ENCODE measurements around the gene RPTOR.

Gene RPTOR

DNA sequence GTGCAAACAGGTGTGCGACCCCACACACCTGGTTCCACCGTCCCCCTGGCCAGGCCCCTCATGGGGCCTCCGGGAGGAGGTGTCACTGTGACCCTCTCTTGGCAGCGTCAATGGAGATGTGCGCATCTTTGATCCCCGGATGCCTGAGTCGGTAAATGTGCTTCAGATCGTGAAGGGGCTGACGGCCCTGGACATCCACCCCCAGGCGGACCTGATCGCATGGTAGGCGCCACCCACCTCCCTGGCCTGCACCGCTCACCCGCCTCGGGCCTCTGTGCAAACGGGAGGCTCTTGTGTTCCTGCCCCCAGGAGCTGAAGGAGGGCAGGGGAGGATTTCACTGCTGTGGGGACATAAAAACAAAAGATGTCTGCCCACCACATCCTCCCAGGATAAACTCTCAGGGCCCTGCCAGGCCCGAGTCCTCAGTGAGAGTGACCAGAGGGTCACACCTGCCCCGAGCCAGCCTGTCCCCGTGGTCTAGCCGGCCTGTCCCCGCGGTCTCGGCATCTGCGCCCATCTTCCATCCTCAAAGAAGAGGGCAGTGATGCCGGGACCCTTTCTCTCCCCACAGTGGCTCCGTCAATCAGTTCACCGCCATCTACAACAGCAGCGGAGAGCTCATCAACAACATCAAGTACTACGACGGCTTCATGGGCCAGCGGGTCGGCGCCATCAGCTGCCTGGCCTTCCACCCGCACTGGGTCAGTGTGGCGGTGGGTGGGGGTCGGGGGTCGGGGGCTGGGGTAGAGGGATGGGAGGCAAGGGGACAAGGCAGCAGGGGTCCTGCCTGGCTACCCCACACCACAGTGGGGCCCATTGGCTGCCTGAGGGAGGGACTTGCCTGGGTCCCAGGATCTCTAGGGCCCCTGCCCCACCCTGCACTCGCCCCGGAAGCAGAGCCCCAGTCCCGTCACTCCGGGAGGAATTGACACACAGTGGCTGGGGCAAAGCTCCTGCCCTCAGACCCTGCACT is 418.0 kb downstream of the RPTOR start:
- Histone ChIP-seq H3K27ac (ENCODE audit: low read depth, low read length) (no peak overlapping the region), H3K27me3 (ENCODE audit: control insufficient read depth in 1 of 2, insufficient read depth in 2 of 2, low read length in 2 of 2) (no peaks in the 10 kb centered on the region), H3K9ac (ENCODE audit: low read depth in 1 of 2, low read length in 2 of 2) (no peak overlapping the region), H3K4me1 (ENCODE audit: control insufficient read depth in 1 of 2, insufficient read depth in 2 of 2, low read length in 2 of 2) (peaks cover 0 to 11% of the 10 kb centered on the region in 2 donors), H3K36me3 (ENCODE audit: control insufficient read depth in 1 of 2, insufficient read depth in 2 of 2, low read length in 2 of 2) (peaks cover 0 to 17% of the 10 kb centered on the region in 2 donors), H3K4me3 (ENCODE audit: low read depth in 1 of 2, low read length in 2 of 2) (no peak overlapping the region), H3K9me3 (ENCODE audit: control insufficient read depth in 1 of 2, low read length in 2 of 2) (no peaks in the 10 kb centered on the region)

GRCh38 chr17:80963812-80964543 is 419.3 kb downstream of the RPTOR start:
- no peaks in the 10 kb centered on the region for H3K27me3 ChIP-seq (ENCODE audit: control insufficient read depth in 1 of 2, insufficient read depth in 2 of 2, low read length in 2 of 2)
- H3K4me3 ChIP-seq (ENCODE audit: low read depth in 1 of 2, low read length in 2 of 2), result no peak overlapping the region
- H3K36me3 ChIP-seq (ENCODE audit: control insufficient read depth in 1 of 2, insufficient read depth in 2 of 2, low read length in 2 of 2), result peaks cover 0 to 17% of the 10 kb centered on the region in 2 donors
- no peak overlapping the region for H3K9ac ChIP-seq (ENCODE audit: low read depth in 1 of 2, low read length in 2 of 2)
- H3K9me3 ChIP-seq (ENCODE audit: control insufficient read depth in 1 of 2, low read length in 2 of 2), result no peaks in the 10 kb centered on the region
- H3K27ac ChIP-seq (ENCODE audit: low read depth, low read length), result no peak overlapping the region
- H3K4me1 ChIP-seq (ENCODE audit: control insufficient read depth in 1 of 2, insufficient read depth in 2 of 2, low read length in 2 of 2), result peaks cover 0 to 11% of the 10 kb centered on the region in 2 donors

- no peak overlapping the region for H3K4me3 ChIP-seq (ENCODE audit: low read depth in 1 of 2, low read length in 2 of 2)
- H3K36me3 ChIP-seq (ENCODE audit: control insufficient read depth in 1 of 2, insufficient read depth in 2 of 2, low read length in 2 of 2), result peaks cover 0 to 17% of the 10 kb centered on the region in 2 donors
- H3K27me3 ChIP-seq (ENCODE audit: control insufficient read depth in 1 of 2, insufficient read depth in 2 of 2, low read length in 2 of 2), result no peaks in the 10 kb centered on the region
- peaks cover 0 to 9% of the 10 kb centered on the region in 2 donors for H3K4me1 ChIP-seq (ENCODE audit: control insufficient read depth in 1 of 2, insufficient read depth in 2 of 2, low read length in 2 of 2)
- no peak overlapping the region for H3K27ac ChIP-seq (ENCODE audit: low read depth, low read length)
- H3K9ac ChIP-seq (ENCODE audit: low read depth in 1 of 2, low read length in 2 of 2), result no peak overlapping the region
- H3K9me3 ChIP-seq (ENCODE audit: control insufficient read depth in 1 of 2, low read length in 2 of 2), result no peaks in the 10 kb centered on the region
Observed at GRCh38 chr17:80964544-80964856, 419.9 kb downstream of the RPTOR start.

GRCh38 chr17:80964859-80965580 is 420.4 kb downstream of the RPTOR start:
- Histone ChIP-seq H3K27me3 (ENCODE audit: control insufficient read depth in 1 of 2, insufficient read depth in 2 of 2, low read length in 2 of 2) (peaks cover 0 to 3% of the 10 kb centered on the region in 2 donors), H3K27ac (ENCODE audit: low read depth, low read length) (no peak overlapping the region), H3K9ac (ENCODE audit: low read depth in 1 of 2, low read length in 2 of 2) (no peak overlapping the region), H3K36me3 (ENCODE audit: control insufficient read depth in 1 of 2, insufficient read depth in 2 of 2, low read length in 2 of 2) (peaks cover 0 to 16% of the 10 kb centered on the region in 2 donors), H3K4me3 (ENCODE audit: low read depth in 1 of 2, low read length in 2 of 2) (no peak overlapping the region), H3K4me1 (ENCODE audit: control insufficient read depth in 1 of 2, insufficient read depth in 2 of 2, low read length in 2 of 2) (peaks cover 0 to 10% of the 10 kb centered on the region in 2 donors), H3K9me3 (ENCODE audit: control insufficient read depth in 1 of 2, low read length in 2 of 2) (no peaks in the 10 kb centered on the region)

- no peaks in the 10 kb centered on the region for H3K9me3 ChIP-seq (ENCODE audit: control insufficient read depth in 1 of 2, low read length in 2 of 2)
- no peak overlapping the region for H3K27ac ChIP-seq (ENCODE audit: low read depth, low read length)
- H3K4me3 ChIP-seq (ENCODE audit: low read depth in 1 of 2, low read length in 2 of 2), result no peak overlapping the region
- H3K9ac ChIP-seq (ENCODE audit: low read depth in 1 of 2, low read length in 2 of 2), result no peak overlapping the region
- peaks cover 0 to 8% of the 10 kb centered on the region in 2 donors for H3K4me1 ChIP-seq (ENCODE audit: control insufficient read depth in 1 of 2, insufficient read depth in 2 of 2, low read length in 2 of 2)
- H3K27me3 ChIP-seq (ENCODE audit: control insufficient read depth in 1 of 2, insufficient read depth in 2 of 2, low read length in 2 of 2), result peaks cover 0 to 7% of the 10 kb centered on the region in 2 donors
- peaks cover 0 to 13% of the 10 kb centered on the region in 2 donors for H3K36me3 ChIP-seq (ENCODE audit: control insufficient read depth in 1 of 2, insufficient read depth in 2 of 2, low read length in 2 of 2)
Observed at GRCh38 chr17:80965606-80966005, 421.0 kb downstream of the RPTOR start.

- Histone ChIP-seq H3K9ac (ENCODE audit: low read depth in 1 of 2, low read length in 2 of 2) (no peak overlapping the region), H3K27me3 (ENCODE audit: control insufficient read depth in 1 of 2, insufficient read depth in 2 of 2, low read length in 2 of 2) (peaks cover 0 to 7% of the 10 kb centered on the region in 2 donors), H3K36me3 (ENCODE audit: control insufficient read depth in 1 of 2, insufficient read depth in 2 of 2, low read length in 2 of 2) (peaks cover 0 to 13% of the 10 kb centered on the region in 2 donors), H3K4me1 (ENCODE audit: control insufficient read depth in 1 of 2, insufficient read depth in 2 of 2, low read length in 2 of 2) (peaks cover 0 to 8% of the 10 kb centered on the region in 2 donors), H3K9me3 (ENCODE audit: control insufficient read depth in 1 of 2, low read length in 2 of 2) (no peaks in the 10 kb centered on the region), H3K4me3 (ENCODE audit: low read depth in 1 of 2, low read length in 2 of 2) (no peak overlapping the region), H3K27ac (ENCODE audit: low read depth, low read length) (no peak overlapping the region)
Observed at GRCh38 chr17:80967404-80967872, 422.8 kb downstream of the RPTOR start.

DNA sequence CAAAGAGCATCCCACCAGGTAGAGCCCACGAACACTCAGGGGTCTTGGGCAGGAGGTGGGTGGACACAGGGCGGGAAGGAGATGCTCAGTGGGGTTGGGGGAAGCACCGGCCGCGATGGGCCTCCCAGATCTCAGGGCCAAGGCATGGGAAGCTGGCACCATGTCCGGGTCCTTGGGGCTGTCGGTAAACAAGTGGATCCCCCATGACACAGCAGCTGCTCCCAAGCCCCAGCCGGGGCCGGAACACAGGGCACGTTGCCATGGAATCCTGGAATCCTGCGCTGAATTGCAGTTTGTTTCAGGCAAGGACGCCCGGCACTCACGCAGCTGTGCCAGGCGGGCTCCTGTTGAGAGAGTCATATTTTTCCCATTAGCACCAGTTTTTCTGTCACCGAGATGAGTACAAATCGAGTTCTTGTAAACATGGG is 424.0 kb downstream of the RPTOR start:
- Histone ChIP-seq H3K36me3 (ENCODE audit: control insufficient read depth in 1 of 2, insufficient read depth in 2 of 2, low read length in 2 of 2) (peaks cover 0 to 13% of the 10 kb centered on the region in 2 donors), H3K27ac (ENCODE audit: low read depth, low read length) (no peak overlapping the region), H3K4me3 (ENCODE audit: low read depth in 1 of 2, low read length in 2 of 2) (no peak overlapping the region), H3K27me3 (ENCODE audit: control insufficient read depth in 1 of 2, insufficient read depth in 2 of 2, low read length in 2 of 2) (peaks cover 0 to 7% of the 10 kb centered on the region in 2 donors), H3K9ac (ENCODE audit: low read depth in 1 of 2, low read length in 2 of 2) (no peak overlapping the region), H3K4me1 (ENCODE audit: control insufficient read depth in 1 of 2, insufficient read depth in 2 of 2, low read length in 2 of 2) (peaks cover 0 to 8% of the 10 kb centered on the region in 2 donors), H3K9me3 (ENCODE audit: control insufficient read depth in 1 of 2, low read length in 2 of 2) (no peaks in the 10 kb centered on the region)

- Histone ChIP-seq H3K36me3 (ENCODE audit: control insufficient read depth in 1 of 2, insufficient read depth in 2 of 2, low read length in 2 of 2) (peaks cover 0 to 13% of the 10 kb centered on the region in 2 donors), H3K9me3 (ENCODE audit: control insufficient read depth in 1 of 2, low read length in 2 of 2) (no peaks in the 10 kb centered on the region), H3K9ac (ENCODE audit: low read depth in 1 of 2, low read length in 2 of 2) (no peak overlapping the region), H3K4me1 (ENCODE audit: control insufficient read depth in 1 of 2, insufficient read depth in 2 of 2, low read length in 2 of 2) (peaks cover 0 to 8% of the 10 kb centered on the region in 2 donors), H3K27ac (ENCODE audit: low read depth, low read length) (no peak overlapping the region), H3K4me3 (ENCODE audit: low read depth in 1 of 2, low read length in 2 of 2) (no peak overlapping the region), H3K27me3 (ENCODE audit: control insufficient read depth in 1 of 2, insufficient read depth in 2 of 2, low read length in 2 of 2) (peaks cover 0 to 7% of the 10 kb centered on the region in 2 donors)
Observed at GRCh38 chr17:80969030-80969673, 424.5 kb downstream of the RPTOR start.

GRCh38 chr17:80969674-80970043 is 425.0 kb downstream of the RPTOR start:
- peaks cover 0 to 7% of the 10 kb centered on the region in 2 donors for H3K27me3 ChIP-seq (ENCODE audit: control insufficient read depth in 1 of 2, insufficient read depth in 2 of 2, low read length in 2 of 2)
- H3K36me3 ChIP-seq (ENCODE audit: control insufficient read depth in 1 of 2, insufficient read depth in 2 of 2, low read length in 2 of 2), result peaks cover 0 to 10% of the 10 kb centered on the region in 2 donors
- no peak overlapping the region for H3K9ac ChIP-seq (ENCODE audit: low read depth in 1 of 2, low read length in 2 of 2)
- H3K4me1 ChIP-seq (ENCODE audit: control insufficient read depth in 1 of 2, insufficient read depth in 2 of 2, low read length in 2 of 2), result peaks cover 0 to 8% of the 10 kb centered on the region in 2 donors
- H3K9me3 ChIP-seq (ENCODE audit: control insufficient read depth in 1 of 2, low read length in 2 of 2), result no peaks in the 10 kb centered on the region
- no peak overlapping the region for H3K4me3 ChIP-seq (ENCODE audit: low read depth in 1 of 2, low read length in 2 of 2)
- H3K27ac ChIP-seq (ENCODE audit: low read depth, low read length), result no peak overlapping the region
